H1 (cell line): ENCODE measurements around the gene CYP2A13. TPM values are rescaled to one million over a fixed set of nuclear protein-coding genes. Genes with fewer than 3 reads are reported as not detected.
"Not testable (repeated sequence)": the region's sequence is repeated elsewhere in the genome, so short reads cannot be mapped to it uniquely, and the experiment has no call there.

Experiments used
- CTCF ChIA-PET: fragments of 300-600 bp; sonication (Branson Sonifier 250); formaldehyde crosslinking; loops from one replicate; lab custom pipeline; 2021; ENCODE audit not compliant: partially characterized antibody; lab: Charles Lee
- POLR2A ChIA-PET: fragments of 300-600 bp; sonication (Branson Sonifier 250); formaldehyde crosslinking; loops from one replicate; lab custom pipeline; 2021; ENCODE audit warnings: inconsistent platforms; ENCODE audit not compliant: partially characterized antibody; lab: Charles Lee
- DNase-seq, 2 experiments: peaks; one replicate each; pipeline versions ENCODE4 v3.0.0 to v3.0.0-alpha.2; 2010 to 2022; ENCODE audit warnings: low spot score in 2 of 2, low read depth in 1 of 2, mixed read lengths in 1 of 2
- FAIRE-seq: peaks from 2 replicates; lab custom pipeline; 2011; peaks lifted over from hg19 to GRCh38; lab: Jason Lieb, UNC
- H2AFZ ChIP-seq: 2 replicates; pipeline ENCODE4 v1.8.1; 2012; ENCODE audit warnings: low read length, inconsistent platforms
- H2AK5ac ChIP-seq: 2 replicates; pipeline ENCODE4 v1.6.1; 2013; ENCODE audit warnings: low read depth, low read length
- H2BK120ac ChIP-seq: replicated peaks from 2 replicates; pipeline ENCODE3; 2013; ENCODE audit warnings: low read depth, low read length, inconsistent platforms
- H2BK12ac ChIP-seq: 2 replicates; pipeline ENCODE4 v1.6.1; 2013; ENCODE audit warnings: low read depth, low read length
- H2BK15ac ChIP-seq: 2 replicates; pipeline ENCODE4 v1.6.1; 2013; ENCODE audit warnings: low read length
- H2BK20ac ChIP-seq: 2 replicates; pipeline ENCODE4 v1.6.1; 2013; ENCODE audit warnings: low read length
- H2BK5ac ChIP-seq: 2 replicates; pipeline ENCODE4 v1.6.1; 2013; ENCODE audit warnings: low read depth, low read length
- H3K14ac ChIP-seq: 2 replicates; pipeline ENCODE4 v1.6.1; 2013; ENCODE audit warnings: inconsistent platforms; ENCODE audit not compliant: insufficient read length
- H3K18ac ChIP-seq: 2 replicates; pipeline ENCODE4 v1.6.1; 2013; ENCODE audit warnings: low read length; ENCODE audit errors: extremely low read depth
- H3K23ac ChIP-seq: 2 replicates; pipeline ENCODE4 v1.6.1; 2013; ENCODE audit warnings: inconsistent platforms; ENCODE audit not compliant: insufficient read length
- H3K23me2 ChIP-seq: 2 replicates; pipeline ENCODE4 v1.6.1; 2013; ENCODE audit warnings: low read depth, low read length
- H3K27ac ChIP-seq: 2 replicates; pipeline ENCODE4 v1.6.1; 2011; ENCODE audit warnings: low read depth, low read length, inconsistent platforms
- H3K27me3 ChIP-seq, 4 experiments: replicated peaks in 1 of 4; 1 replicate in 1 of 4; 2 replicates in 3 of 4; pipeline versions ENCODE4 v1.6.1 to v1.8.1; 2011 to 2013; ENCODE audit warnings: low read length in 3 of 4, mild to moderate bottlenecking in 3 of 4, inconsistent platforms in 2 of 4, mixed read lengths in 2 of 4, moderate library complexity in 1 of 4; ENCODE audit not compliant: control insufficient read depth in 3 of 4, insufficient read depth in 3 of 4; ENCODE audit errors: extremely low read depth in 1 of 4
- H3K36me3 ChIP-seq, 4 experiments: 2 replicates each; pipeline versions ENCODE4 v1.6.1 to v1.8.1; 2011 to 2013; ENCODE audit warnings: mild to moderate bottlenecking in 4 of 4, low read length in 3 of 4, moderate library complexity in 2 of 4, control low read depth in 1 of 4, inconsistent platforms in 1 of 4; ENCODE audit not compliant: insufficient read depth in 4 of 4, control insufficient read depth in 2 of 4
- H3K4ac ChIP-seq: replicated peaks from 2 replicates; pipeline ENCODE3; 2013; ENCODE audit warnings: low read length, low read depth, mixed read lengths, inconsistent platforms; ENCODE audit not compliant: insufficient read length
- H3K4me1 ChIP-seq, 4 experiments: replicated peaks in 1 of 4; 1 replicate in 1 of 4; 2 replicates in 3 of 4; pipeline versions ENCODE4 v1.6.1 to v1.8.1; 2011 to 2013; ENCODE audit warnings: low read length in 3 of 4, inconsistent platforms in 2 of 4, mixed read lengths in 1 of 4; ENCODE audit not compliant: insufficient read depth in 4 of 4, control insufficient read depth in 3 of 4
- H3K4me2 ChIP-seq, 2 experiments: 2 replicates each; pipeline versions ENCODE4 v1.6.1 to v1.8.1; 2011 to 2013; ENCODE audit warnings: low read depth in 2 of 2, low read length in 2 of 2, control low read depth in 1 of 2, inconsistent platforms in 1 of 2, mild to moderate bottlenecking in 1 of 2; ENCODE audit not compliant: insufficient read depth in 1 of 2
- H3K4me3 ChIP-seq, 4 experiments: fragments of 200-600, 300-600 bp in 1 of 4; sonication (generic), shearing (Covaris generic), sonication (Bioruptor Twin) in 1 of 4; 2 replicates each; pipeline versions ENCODE4 v1.5.1 to v1.8.1; 2011 to 2016; ENCODE audit warnings: low read length in 4 of 4, low read depth in 3 of 4, control low read depth in 2 of 4, inconsistent platforms in 2 of 4, mild to moderate bottlenecking in 2 of 4, mixed read lengths in 1 of 4, moderate library complexity in 1 of 4; ENCODE audit not compliant: insufficient read depth in 2 of 4; ENCODE audit errors: extremely low read depth in 1 of 4
- H3K56ac ChIP-seq: replicated peaks from 2 replicates; pipeline ENCODE3; 2013; ENCODE audit warnings: low read depth, mild to moderate bottlenecking, mixed read lengths, low read length, inconsistent platforms; ENCODE audit not compliant: insufficient read length
- H3K79me1 ChIP-seq: 2 replicates; pipeline ENCODE4 v1.6.1; 2013; ENCODE audit warnings: low read depth, low read length, control low read depth
- H3K79me2 ChIP-seq, 2 experiments: 2 replicates each; pipeline versions ENCODE4 v1.6.1 to v1.8.1; 2012 to 2013; ENCODE audit warnings: low read length in 2 of 2, mild to moderate bottlenecking in 2 of 2, inconsistent platforms in 1 of 2; ENCODE audit not compliant: insufficient read depth in 2 of 2, control insufficient read depth in 1 of 2
- H3K9ac ChIP-seq, 4 experiments: replicated peaks in 1 of 4; 1 replicate in 1 of 4; 2 replicates in 3 of 4; pipeline versions ENCODE4 v1.6.1 to v1.8.1; 2011 to 2013; ENCODE audit warnings: low read depth in 3 of 4, low read length in 3 of 4, control low read depth in 2 of 4, mild to moderate bottlenecking in 2 of 4, moderate library complexity in 2 of 4, inconsistent platforms in 1 of 4; ENCODE audit errors: extremely low read depth in 1 of 4
- H3K9me3 ChIP-seq, 2 experiments: 2 replicates each; pipeline versions ENCODE4 v1.6.1 to v1.8.1; 2012 to 2013; ENCODE audit warnings: mild to moderate bottlenecking in 2 of 2, moderate library complexity in 2 of 2, control low read depth in 1 of 2, inconsistent platforms in 1 of 2, low read depth in 1 of 2, low read length in 1 of 2, mixed read lengths in 1 of 2; ENCODE audit not compliant: insufficient read depth in 2 of 2
- H4K20me1 ChIP-seq, 2 experiments: replicated peaks in 1 of 2; 2 replicates each; pipeline versions ENCODE3 to v1.8.1; 2011 to 2013; ENCODE audit warnings: inconsistent platforms in 2 of 2, low read length in 2 of 2, mild to moderate bottlenecking in 1 of 2; ENCODE audit not compliant: insufficient read depth in 2 of 2, control insufficient read depth in 1 of 2
- H4K5ac ChIP-seq: 2 replicates; pipeline ENCODE4 v1.6.1; 2013; ENCODE audit warnings: low read length, low read depth, mixed read lengths, inconsistent platforms; ENCODE audit not compliant: insufficient read length
- H4K8ac ChIP-seq: 2 replicates; pipeline ENCODE4 v1.8.0; 2013; ENCODE audit warnings: mild to moderate bottlenecking, moderate library complexity, low read length, inconsistent platforms; ENCODE audit not compliant: insufficient read depth; ENCODE audit errors: extremely low read depth
- H4K91ac ChIP-seq: replicated peaks from 2 replicates; pipeline ENCODE3; 2013; ENCODE audit warnings: low read length, mixed read lengths, inconsistent platforms; ENCODE audit not compliant: insufficient read length
- RAD21 ChIP-seq, 2 experiments: IDR thresholded peaks in 1 of 2; conservative IDR thresholded peaks in 1 of 2; 2 replicates each; pipeline ENCODE4 v1.6.1; 2011; ENCODE audit warnings: low read depth in 2 of 2, low read length in 2 of 2, improper control_type of control experiment in 1 of 2, inconsistent platforms in 1 of 2, mild to moderate bottlenecking in 1 of 2, moderate library complexity in 1 of 2
- WGBS, 2 experiments: shearing (Covaris generic) in 1 of 2; methylation state at CpG; one replicate each; pipeline versions ENCODE4 v1.1.6 to v1.1.7; 2013 to 2015; ENCODE audit warnings: low lambda C conversion rate in 2 of 2, mixed read lengths in 2 of 2, inconsistent platforms in 1 of 2, low coverage in 1 of 2, missing lambda C conversion rate in 1 of 2; ENCODE audit not compliant: insufficient replicate concordance in 2 of 2, insufficient coverage in 1 of 2, insufficient read length in 1 of 2; ENCODE audit errors: extremely low coverage in 1 of 2, missing lambda C conversion rate in 1 of 2; 5-methylcytosine and 5-hydroxymethylcytosine counted together
- polyA plus RNA-seq, 7 experiments: library from polyadenylated mRNA; depleted of rRNA in 3 of 7; stranded (reverse) in 5 of 7; unstranded in 2 of 7; fragments of >200 nt in 5 of 7; fragments of 200-250 nt in 2 of 7; gene quantifications; 1 replicate in 5 of 7; 2 replicates in 1 of 7; 4 replicates in 1 of 7; pipeline versions ENCODE4 v1.2.1 to v1.2.3, GENCODE V29; 2011 to 2013; ENCODE audit warnings: missing spikeins in 2 of 7, mixed read lengths in 2 of 7
- total RNA-seq: library from RNA; stranded (reverse); fragmentation: NEBNext Ultra II Directional; extraction: Animal tissue kit (Norgen Biotek cat#: 25700); gene quantifications from 2 replicates; pipeline ENCODE4 v1.2.1, GENCODE V29; 2021
- TF ChIP-seq, protein P1 (sequence below), 3 experiments: IDR thresholded peaks; 1 replicate in 2 of 3; 2 replicates in 1 of 3; pipeline versions ENCODE4 v1.5.1 to v1.6.1; 2011; ENCODE audit warnings: low read length in 3 of 3, mild to moderate bottlenecking in 3 of 3, inconsistent platforms in 2 of 3, low read depth in 1 of 3, moderate library complexity in 1 of 3; ENCODE audit not compliant: insufficient read depth in 1 of 3; ENCODE audit errors: control extremely low read depth in 1 of 3

Gene CYP2A13
- total and polyA plus RNA-seq, 2 of the 8 experiments (the other 6 are each of a cell fraction or from before 2014, with no cell fraction given) = 0.60 to 0.63 TPM

DNA sequence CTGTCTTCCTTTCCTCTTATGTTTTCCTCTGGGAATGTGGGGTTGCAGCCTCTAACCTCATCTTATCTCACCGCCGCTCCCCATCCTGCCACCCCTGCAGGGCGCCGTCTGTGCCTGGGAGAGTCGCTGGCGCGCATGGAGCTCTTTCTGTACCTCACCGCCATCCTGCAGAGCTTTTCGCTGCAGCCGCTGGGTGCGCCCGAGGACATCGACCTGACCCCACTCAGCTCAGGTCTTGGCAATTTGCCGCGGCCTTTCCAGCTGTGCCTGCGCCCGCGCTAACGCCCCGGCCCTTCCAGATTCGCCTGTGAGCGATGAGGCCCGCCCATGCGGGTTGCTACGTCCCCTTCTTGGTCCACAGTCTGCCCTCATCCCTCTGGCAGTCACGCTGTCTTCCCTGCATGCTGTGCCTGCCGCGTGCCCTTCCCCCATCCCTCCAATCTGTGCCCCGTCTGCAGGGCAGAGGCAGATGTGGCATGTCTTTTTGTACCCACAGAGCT lies 39.6 kb downstream of the CYP2A13 start:
- H4K91ac ChIP-seq, H3K4ac ChIP-seq, POLR2A ChIA-PET, H2BK5ac ChIP-seq, H3K14ac ChIP-seq, H3K4me1 ChIP-seq, FAIRE-seq, H3K23ac ChIP-seq, H3K23me2 ChIP-seq, H3K79me1 ChIP-seq, H2BK120ac ChIP-seq, H2AK5ac ChIP-seq, H3K9ac ChIP-seq, H2AFZ ChIP-seq, H3K79me2 ChIP-seq, H3K27ac ChIP-seq, H4K5ac ChIP-seq, H3K27me3 ChIP-seq, H4K8ac ChIP-seq, H3K56ac ChIP-seq, H4K20me1 ChIP-seq, H2BK20ac ChIP-seq, H3K9me3 ChIP-seq, H3K36me3 ChIP-seq, H2BK15ac ChIP-seq: not testable (repeated sequence)
- H3K4me3 ChIP-seq = peak overlapping the region in 1 of 4 experiments; percentile 19; a peak in 1 of 8 replicates
- DNase-seq = peak; percentile 36 to 80
- TF ChIP-seq RAD21 (IDR thresholded peaks at IDR 0.05 in 1 of 2, conservative IDR thresholded peaks at IDR 0.05 in 1 of 2; ENCODE audit: low read depth in 2 of 2, low read length in 2 of 2) = peak; percentile 42 to 48
- TF ChIP-seq, protein P1, sequence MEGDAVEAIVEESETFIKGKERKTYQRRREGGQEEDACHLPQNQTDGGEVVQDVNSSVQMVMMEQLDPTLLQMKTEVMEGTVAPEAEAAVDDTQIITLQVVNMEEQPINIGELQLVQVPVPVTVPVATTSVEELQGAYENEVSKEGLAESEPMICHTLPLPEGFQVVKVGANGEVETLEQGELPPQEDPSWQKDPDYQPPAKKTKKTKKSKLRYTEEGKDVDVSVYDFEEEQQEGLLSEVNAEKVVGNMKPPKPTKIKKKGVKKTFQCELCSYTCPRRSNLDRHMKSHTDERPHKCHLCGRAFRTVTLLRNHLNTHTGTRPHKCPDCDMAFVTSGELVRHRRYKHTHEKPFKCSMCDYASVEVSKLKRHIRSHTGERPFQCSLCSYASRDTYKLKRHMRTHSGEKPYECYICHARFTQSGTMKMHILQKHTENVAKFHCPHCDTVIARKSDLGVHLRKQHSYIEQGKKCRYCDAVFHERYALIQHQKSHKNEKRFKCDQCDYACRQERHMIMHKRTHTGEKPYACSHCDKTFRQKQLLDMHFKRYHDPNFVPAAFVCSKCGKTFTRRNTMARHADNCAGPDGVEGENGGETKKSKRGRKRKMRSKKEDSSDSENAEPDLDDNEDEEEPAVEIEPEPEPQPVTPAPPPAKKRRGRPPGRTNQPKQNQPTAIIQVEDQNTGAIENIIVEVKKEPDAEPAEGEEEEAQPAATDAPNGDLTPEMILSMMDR (IDR thresholded peaks at IDR 0.05; ENCODE audit: control extremely low read depth in 1 of 3, insufficient read depth in 1 of 3, low read depth in 1 of 3, low read length in 3 of 3) = peak; percentile 24 to 64 (median 60)
- H2BK12ac ChIP-seq = peak overlapping the region; percentile 87; the same call in 1 of the 2 replicates
- peak overlapping the region; percentile 93 for H3K18ac ChIP-seq
- peak overlapping the region; percentile 54 to 57 for H3K4me2 ChIP-seq
- CTCF ChIA-PET = interaction anchor here (1.1 to 2.1 kb wide), 5 partner anchors 9 to 195 kb away, joined by 3 to 8 read pairs (median 6); no protein-coding TSS in a partner anchor
- 8% methylated on average over 14 of the region's 29 CpGs; no CpG with 5 or more reads in 1 of the 2 experiments for WGBS, 2 experiments
